Subcutaneous abdominal adipose tissue (tissue), 5 donors: ENCODE measurements around the gene MTMR3.

Experiments
- H3K27ac ChIP-seq: one replicate; pipeline ENCODE4 v1.7.0; 2013; ENCODE audit warnings: low read depth, mild to moderate bottlenecking, inconsistent platforms, low read length, moderate library complexity
- H3K27me3 ChIP-seq, 5 donors: one replicate each; pipeline ENCODE4 v1.7.0; 2013; ENCODE audit warnings: low read length in 5 of 5, inconsistent platforms in 1 of 5; ENCODE audit not compliant: control insufficient read depth in 5 of 5, insufficient read depth in 4 of 5
- H3K36me3 ChIP-seq, 5 donors: one replicate each; pipeline ENCODE4 v1.7.0; 2013; ENCODE audit warnings: low read length in 5 of 5; ENCODE audit not compliant: control insufficient read depth in 5 of 5, insufficient read depth in 5 of 5
- H3K4me1 ChIP-seq, 5 donors: one replicate each; pipeline ENCODE4 v1.7.0; 2013; ENCODE audit warnings: low read length in 5 of 5, mild to moderate bottlenecking in 3 of 5, moderate library complexity in 1 of 5; ENCODE audit not compliant: control insufficient read depth in 5 of 5, insufficient read depth in 5 of 5
- H3K4me3 ChIP-seq, 5 donors: one replicate each; pipeline ENCODE4 v1.7.0; 2013; ENCODE audit warnings: low read length in 5 of 5, low read depth in 1 of 5
- H3K9ac ChIP-seq, 5 donors: one replicate each; pipeline ENCODE4 v1.7.0; 2013; ENCODE audit warnings: low read length in 5 of 5, mild to moderate bottlenecking in 4 of 5, moderate library complexity in 3 of 5
- H3K9me3 ChIP-seq, 5 donors: one replicate each; pipeline ENCODE4 v1.7.0; 2013; ENCODE audit warnings: low read length in 5 of 5; ENCODE audit not compliant: control insufficient read depth in 5 of 5
- donor health status: healthy.
- donor health status: healthy.
- donor health status: healthy.
- donor health status: healthy.
- donor health status: healthy.

The MTMR3 gene

DNA sequence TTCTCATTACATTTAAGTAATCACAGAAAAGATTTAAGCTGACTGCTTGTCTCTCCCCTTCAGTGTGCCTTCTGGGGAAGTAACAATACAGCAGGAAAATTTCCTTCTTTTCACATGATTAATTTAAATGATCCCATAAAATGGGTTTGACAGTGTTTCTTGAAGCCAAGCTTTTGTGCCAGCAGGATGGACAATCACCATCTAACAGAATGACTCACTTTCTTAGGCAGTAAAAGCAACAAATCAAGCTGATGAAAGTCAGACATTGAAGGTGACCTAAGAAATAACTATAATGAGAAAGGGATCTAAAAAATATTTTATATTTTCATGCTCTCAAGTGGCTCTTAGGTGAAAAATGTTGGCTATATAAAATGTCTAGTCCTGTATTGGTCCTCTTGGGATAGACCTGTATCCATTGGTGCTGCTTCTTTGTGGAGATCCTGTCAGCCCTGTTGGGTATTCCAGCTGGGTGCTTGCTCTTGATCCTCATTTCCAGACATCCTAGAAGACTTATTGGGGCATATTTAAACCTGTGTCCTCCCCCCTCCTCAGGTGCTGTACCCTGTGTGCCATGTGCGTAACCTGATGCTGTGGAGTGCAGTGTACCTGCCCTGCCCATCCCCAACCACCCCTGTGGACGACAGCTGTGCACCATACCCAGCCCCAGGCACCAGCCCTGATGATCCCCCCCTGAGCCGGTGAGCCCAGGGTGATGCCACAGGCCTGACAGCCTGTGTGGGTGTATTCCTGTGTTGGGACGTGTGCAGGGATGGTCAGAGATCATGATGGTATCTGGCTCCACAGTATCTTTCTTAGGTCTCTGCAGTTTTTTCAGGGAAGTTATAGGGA lies 134.6 kb downstream of the MTMR3 start:
- H3K27me3 ChIP-seq = no peaks in the 10 kb centered on the region
- H3K4me1 ChIP-seq = no peaks in the 10 kb centered on the region
- H3K36me3 ChIP-seq = peaks cover 26 to 98% (median 95%) of the 10 kb centered on the region in 5 donors
- H3K27ac ChIP-seq = no peak overlapping the region
- H3K9me3 ChIP-seq = no peaks in the 10 kb centered on the region
- H3K4me3 ChIP-seq = no peak overlapping the region
- no peak overlapping the region for H3K9ac ChIP-seq

DNA sequence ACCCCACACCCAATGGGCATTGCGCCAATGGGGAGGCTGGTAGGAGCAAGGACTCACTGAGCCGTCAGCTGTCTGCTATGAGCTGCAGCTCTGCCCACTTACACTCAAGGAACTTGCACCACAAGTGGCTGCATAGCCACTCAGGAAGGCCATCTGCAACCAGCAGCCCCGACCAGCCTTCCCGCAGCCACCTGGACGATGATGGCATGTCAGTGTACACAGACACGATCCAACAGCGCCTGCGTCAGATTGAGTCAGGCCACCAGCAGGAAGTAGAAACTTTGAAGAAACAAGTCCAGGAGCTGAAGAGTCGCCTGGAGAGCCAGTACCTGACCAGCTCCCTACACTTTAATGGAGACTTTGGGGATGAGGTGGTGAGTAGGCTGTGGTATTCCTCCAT lies 137.5 kb downstream of the MTMR3 start:
- Histone ChIP-seq H3K4me3 (no peak overlapping the region), H3K27ac (no peak overlapping the region), H3K4me1 (peaks cover 0 to 5% (median 0%) of the 10 kb centered on the region in 5 donors), H3K9me3 (no peaks in the 10 kb centered on the region), H3K36me3 (peaks cover 24 to 100% (median 97%) of the 10 kb centered on the region in 5 donors), H3K9ac (no peak overlapping the region), H3K27me3 (no peaks in the 10 kb centered on the region)

DNA sequence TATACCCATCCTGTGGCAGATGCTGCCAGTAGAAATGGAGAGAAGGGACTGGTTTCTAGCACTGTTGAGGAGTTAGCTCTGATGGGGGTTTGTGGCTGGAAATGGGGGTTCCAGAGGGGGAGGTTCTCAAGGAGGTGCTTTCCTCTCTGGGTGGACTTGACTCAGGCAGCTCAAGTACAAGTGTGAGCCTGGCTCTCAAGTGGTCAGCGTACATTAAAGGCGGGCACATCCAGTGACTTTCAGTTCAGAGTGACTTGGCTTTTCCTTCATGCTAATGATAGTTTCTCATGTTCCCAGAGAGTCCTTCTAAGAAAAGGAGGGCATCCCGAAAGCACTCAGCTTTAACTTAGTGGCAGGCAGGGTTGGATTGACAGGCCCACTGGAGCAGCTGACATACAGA lies 138.4 kb downstream of the MTMR3 start:
- H3K4me1 ChIP-seq = peaks cover 0 to 5% (median 0%) of the 10 kb centered on the region in 5 donors
- no peaks in the 10 kb centered on the region for H3K27me3 ChIP-seq
- H3K27ac ChIP-seq = no peak overlapping the region
- no peak overlapping the region for H3K4me3 ChIP-seq
- H3K9me3 ChIP-seq = no peaks in the 10 kb centered on the region
- H3K9ac ChIP-seq = no peak overlapping the region
- peaks cover 22 to 100% (median 97%) of the 10 kb centered on the region in 5 donors for H3K36me3 ChIP-seq

DNA sequence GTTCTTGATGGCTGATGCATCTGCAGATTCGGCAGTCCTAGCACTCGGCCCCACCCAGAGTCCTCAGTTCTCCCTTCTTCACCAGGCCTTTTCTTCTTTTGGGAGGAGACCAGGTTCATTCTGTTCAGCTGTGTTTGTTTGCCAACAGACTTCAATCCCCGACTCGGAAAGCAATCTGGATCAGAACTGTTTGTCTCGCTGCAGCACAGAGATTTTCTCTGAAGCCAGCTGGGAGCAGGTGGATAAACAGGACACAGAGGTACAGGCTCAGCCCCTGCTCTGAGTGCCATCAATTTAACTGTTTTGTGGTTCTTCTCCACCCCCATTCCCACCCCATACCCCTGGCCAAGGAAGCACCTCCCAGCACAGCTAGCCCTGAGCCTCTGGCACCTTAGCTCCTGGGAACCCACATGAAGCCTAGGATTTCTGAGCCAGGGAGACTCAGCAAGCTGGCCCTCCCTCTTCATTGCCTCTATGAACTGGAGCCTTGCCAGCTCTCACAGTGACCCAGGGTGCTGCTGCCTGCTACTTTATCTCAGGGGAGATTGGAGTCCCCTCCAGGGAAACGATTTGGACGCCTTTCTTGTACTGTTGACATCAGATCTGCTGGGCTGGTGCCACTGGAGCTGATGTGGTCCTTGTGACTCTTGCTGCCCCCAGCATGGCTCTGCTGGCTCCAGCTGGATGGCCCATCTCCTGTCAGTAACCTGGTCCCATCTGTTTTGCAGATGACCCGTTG lies 139.1 kb downstream of the MTMR3 start:
- Histone ChIP-seq H3K9me3 (no peaks in the 10 kb centered on the region), H3K4me1 (peaks cover 0 to 7% (median 1%) of the 10 kb centered on the region in 5 donors), H3K36me3 (peaks cover 16 to 100% (median 97%) of the 10 kb centered on the region in 5 donors), H3K27me3 (no peaks in the 10 kb centered on the region), H3K27ac (no peak overlapping the region), H3K9ac (no peak overlapping the region), H3K4me3 (no peak overlapping the region)

DNA sequence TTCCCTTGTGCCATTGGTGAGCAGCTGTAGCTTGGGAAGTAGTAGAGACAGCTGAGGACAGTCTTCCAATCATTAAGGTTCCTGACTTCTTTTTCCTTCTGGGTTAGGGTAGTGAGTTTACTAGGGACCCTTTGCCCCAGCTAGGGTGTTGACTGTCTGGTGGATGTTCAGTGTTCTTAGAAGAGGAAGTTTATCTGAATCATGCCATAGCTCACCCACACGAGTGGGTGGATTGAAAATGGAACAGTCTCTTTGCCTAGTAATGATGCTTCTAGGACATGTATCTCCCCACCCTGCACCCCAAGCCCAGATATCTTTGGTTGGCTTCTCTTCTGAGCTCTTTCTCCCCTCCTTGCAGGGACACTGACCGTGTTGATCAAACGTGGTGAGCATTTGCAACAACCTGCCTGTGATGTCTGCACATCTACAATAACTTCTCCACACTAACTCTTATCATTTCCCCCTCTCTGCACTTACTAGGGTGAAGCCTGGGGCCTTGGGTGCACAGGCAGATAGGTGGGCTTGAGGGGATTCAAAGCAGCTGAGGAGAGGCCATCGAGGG lies 140.2 kb downstream of the MTMR3 start:
- peaks cover 11 to 98% (median 94%) of the 10 kb centered on the region in 5 donors for H3K36me3 ChIP-seq
- H3K4me1 ChIP-seq = peaks cover 0 to 17% (median 10%) of the 10 kb centered on the region in 5 donors
- no peaks in the 10 kb centered on the region for H3K27me3 ChIP-seq
- H3K9ac ChIP-seq = no peak overlapping the region
- no peaks in the 10 kb centered on the region for H3K9me3 ChIP-seq
- H3K27ac ChIP-seq = no peak overlapping the region
- no peak overlapping the region for H3K4me3 ChIP-seq

DNA sequence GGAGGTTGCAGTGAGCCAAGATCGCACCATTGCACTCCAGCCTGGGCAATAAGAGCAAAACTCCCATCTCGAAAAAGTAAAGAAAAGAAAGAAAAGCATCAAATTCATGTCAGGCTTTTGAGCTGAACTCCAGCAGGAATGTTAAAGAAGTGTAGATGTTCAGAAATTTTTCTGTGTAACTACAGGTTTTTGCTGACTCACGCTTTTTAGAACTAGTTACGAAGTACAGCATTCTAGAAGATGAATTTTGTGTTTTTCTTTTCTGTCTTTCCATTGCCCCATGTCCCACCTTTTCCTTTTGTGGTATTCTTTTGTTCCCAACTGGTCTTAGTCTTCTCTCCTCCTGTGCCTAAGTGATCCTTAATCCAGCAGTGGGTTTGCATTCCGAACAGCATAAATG lies 141.3 kb downstream of the MTMR3 start:
- Histone ChIP-seq H3K27ac (no peak overlapping the region), H3K4me3 (no peak overlapping the region), H3K36me3 (peaks cover 11 to 98% (median 95%) of the 10 kb centered on the region in 5 donors), H3K9me3 (no peaks in the 10 kb centered on the region), H3K9ac (no peak overlapping the region), H3K27me3 (no peaks in the 10 kb centered on the region), H3K4me1 (peaks cover 0 to 20% (median 12%) of the 10 kb centered on the region in 5 donors)

DNA sequence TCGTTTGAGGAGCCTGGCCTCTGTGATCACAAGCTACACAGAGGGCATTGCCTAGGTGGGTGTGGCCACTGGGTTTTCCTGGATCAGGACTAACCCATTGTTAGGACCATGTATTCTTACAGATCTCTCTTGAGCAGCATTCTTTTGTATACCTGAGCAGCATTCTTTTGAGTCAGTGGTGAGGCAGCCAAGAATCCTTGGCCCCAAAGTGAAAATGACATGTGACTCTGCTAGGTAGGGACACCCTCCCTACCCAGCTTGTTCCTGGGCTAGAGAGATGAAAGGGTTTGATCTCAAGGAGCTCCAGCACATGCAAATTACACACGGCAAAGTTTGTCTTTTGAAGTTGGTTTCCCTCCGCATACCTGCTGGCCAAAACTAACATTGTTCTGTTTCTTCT lies 142.2 kb downstream of the MTMR3 start:
- H3K9ac ChIP-seq = no peak overlapping the region
- no peak overlapping the region for H3K27ac ChIP-seq
- H3K4me1 ChIP-seq = peaks cover 0 to 20% (median 12%) of the 10 kb centered on the region in 5 donors
- peaks cover 11 to 88% (median 85%) of the 10 kb centered on the region in 5 donors for H3K36me3 ChIP-seq
- H3K27me3 ChIP-seq = no peaks in the 10 kb centered on the region
- H3K4me3 ChIP-seq = no peak overlapping the region
- H3K9me3 ChIP-seq = no peaks in the 10 kb centered on the region

DNA sequence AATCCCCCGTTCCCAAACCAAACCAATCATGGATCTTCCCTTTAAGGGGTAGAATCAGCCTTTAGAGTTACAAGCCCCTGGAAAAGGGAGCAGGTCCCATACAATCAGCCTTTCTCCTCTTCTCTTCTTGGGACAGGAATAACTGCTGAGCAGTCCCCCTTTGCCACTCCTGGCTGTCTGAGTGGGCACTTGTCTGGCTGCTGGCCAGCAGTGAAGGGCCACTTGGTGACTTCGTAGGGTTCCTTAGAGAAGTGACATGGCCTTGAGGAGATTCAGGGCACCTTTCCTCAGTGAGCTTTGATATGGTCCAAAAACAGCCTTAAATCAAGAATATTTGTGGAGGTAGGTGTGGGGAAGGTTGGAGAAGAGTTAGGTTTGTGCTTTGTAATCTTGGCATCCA lies 143.8 kb downstream of the MTMR3 start:
- Histone ChIP-seq H3K36me3 (peaks cover 11 to 72% (median 69%) of the 10 kb centered on the region in 5 donors), H3K27ac (no peak overlapping the region), H3K27me3 (no peaks in the 10 kb centered on the region), H3K9ac (no peak overlapping the region), H3K4me1 (peaks cover 0 to 20% (median 12%) of the 10 kb centered on the region in 5 donors), H3K4me3 (no peak overlapping the region), H3K9me3 (no peaks in the 10 kb centered on the region)

DNA sequence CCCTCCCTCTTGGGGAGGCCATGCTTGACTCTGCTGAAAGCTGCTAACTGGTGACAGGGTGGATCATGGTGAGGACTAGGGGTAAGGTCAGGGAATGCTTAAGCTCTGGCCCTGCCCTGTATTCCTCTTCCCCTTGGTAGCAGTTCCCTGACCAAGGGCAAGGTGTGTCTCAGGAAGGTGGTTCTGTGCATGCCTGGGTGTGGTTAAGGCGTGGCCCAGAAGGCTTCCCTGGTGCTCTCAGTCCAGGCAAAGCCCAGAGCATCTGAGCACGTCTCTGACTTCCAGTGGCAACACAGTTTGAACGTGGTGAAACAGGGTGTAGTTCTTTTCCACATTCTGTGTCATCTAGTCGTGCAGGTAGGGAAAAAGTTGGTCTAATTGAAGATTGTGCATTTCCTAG lies 144.2 kb downstream of the MTMR3 start:
- Histone ChIP-seq H3K27me3 (no peaks in the 10 kb centered on the region), H3K9me3 (no peaks in the 10 kb centered on the region), H3K27ac (no peak overlapping the region), H3K9ac (no peak overlapping the region), H3K4me1 (peaks cover 0 to 20% (median 12%) of the 10 kb centered on the region in 5 donors), H3K4me3 (no peak overlapping the region), H3K36me3 (peaks cover 11 to 68% (median 65%) of the 10 kb centered on the region in 5 donors)

DNA sequence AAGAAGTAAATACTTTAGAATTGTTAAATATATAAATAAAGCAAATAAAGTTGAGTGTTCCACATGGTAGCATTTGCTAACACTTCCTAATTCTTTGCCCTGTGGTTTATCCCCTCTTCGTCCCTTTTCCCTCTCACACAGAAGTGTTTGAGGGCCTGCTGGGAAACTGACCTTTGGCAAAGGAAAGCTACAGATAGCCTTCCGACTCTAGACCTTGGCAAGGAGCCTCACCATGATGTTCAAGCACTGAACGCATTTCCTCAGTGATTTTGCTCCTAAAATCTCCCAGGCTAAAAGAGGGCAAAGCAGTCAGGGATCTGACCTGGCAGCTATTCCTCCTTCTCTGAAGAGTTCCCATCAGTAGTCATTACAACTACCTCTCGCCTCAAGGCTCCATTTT lies 144.8 kb downstream of the MTMR3 start:
- no peak overlapping the region for H3K9ac ChIP-seq
- no peaks in the 10 kb centered on the region for H3K9me3 ChIP-seq
- peaks cover 9 to 62% (median 59%) of the 10 kb centered on the region in 5 donors for H3K36me3 ChIP-seq
- H3K4me3 ChIP-seq = no peak overlapping the region
- no peaks in the 10 kb centered on the region for H3K27me3 ChIP-seq
- H3K4me1 ChIP-seq = peaks cover 0 to 20% (median 12%) of the 10 kb centered on the region in 5 donors
- peak overlapping the region; percentile 46 for H3K27ac ChIP-seq
